HFFc6 (cell line): ENCODE measurements around the gene SLC16A10. TPM values are rescaled to one million over a fixed set of nuclear protein-coding genes. Genes with fewer than 3 reads are reported as not detected.

Source experiments
- DNase-seq: peaks from one replicate; pipeline ENCODE4 v3.0.0-alpha.2; 2018
- H3K27ac Mint-ChIP-seq: 2 replicates; pipeline ENCODE4 v1.8.0; 2020; ENCODE audit warnings: mild to moderate bottlenecking, mixed read lengths
- H3K27me3 Mint-ChIP-seq: 2 replicates; pipeline ENCODE4 v1.8.0; 2021; ENCODE audit warnings: mild to moderate bottlenecking, moderate library complexity, mixed read lengths; ENCODE audit not compliant: insufficient read depth
- H3K36me3 Mint-ChIP-seq: 2 replicates; pipeline ENCODE4 v1.8.0; 2021; ENCODE audit warnings: low read depth, mixed read lengths
- H3K4me1 Mint-ChIP-seq: 2 replicates; pipeline ENCODE4 v1.8.0; 2020; ENCODE audit warnings: low read depth, mixed read lengths
- H3K4me3 Mint-ChIP-seq: 2 replicates; pipeline ENCODE4 v1.8.0; 2020; ENCODE audit warnings: mild to moderate bottlenecking, moderate library complexity, mixed read lengths
- H3K9me3 Mint-ChIP-seq: 2 replicates; pipeline ENCODE4 v1.8.0; 2020; ENCODE audit warnings: mild to moderate bottlenecking, mixed read lengths
- long read RNA-seq: library from polyadenylated mRNA; unstranded; transcript quantifications from one replicate; pipeline ENCODE4 v2.0.0, GENCODE V29; 2019
- total RNA-seq, 6 experiments: library from RNA; stranded (reverse); fragmentation: NEBNext Ultra II Directional; extraction: Animal tissue kit (Norgen Biotek cat#: 25700); gene quantifications; 2 replicates in 1 of 6; 3 replicates in 5 of 6; pipeline ENCODE4 v1.2.3, GENCODE V29; 2021
- TF ChIP-seq, protein P1 (sequence below): fragments of 200-600 bp; sonication (generic); IDR thresholded peaks from 2 replicates; pipeline ENCODE4 v1.5.0; 2021; ENCODE audit warnings: antibody characterized with exemption, mild to moderate bottlenecking

SLC16A10 gene
- not detected for total RNA-seq
- long read RNA-seq = 0 reads

DNA sequence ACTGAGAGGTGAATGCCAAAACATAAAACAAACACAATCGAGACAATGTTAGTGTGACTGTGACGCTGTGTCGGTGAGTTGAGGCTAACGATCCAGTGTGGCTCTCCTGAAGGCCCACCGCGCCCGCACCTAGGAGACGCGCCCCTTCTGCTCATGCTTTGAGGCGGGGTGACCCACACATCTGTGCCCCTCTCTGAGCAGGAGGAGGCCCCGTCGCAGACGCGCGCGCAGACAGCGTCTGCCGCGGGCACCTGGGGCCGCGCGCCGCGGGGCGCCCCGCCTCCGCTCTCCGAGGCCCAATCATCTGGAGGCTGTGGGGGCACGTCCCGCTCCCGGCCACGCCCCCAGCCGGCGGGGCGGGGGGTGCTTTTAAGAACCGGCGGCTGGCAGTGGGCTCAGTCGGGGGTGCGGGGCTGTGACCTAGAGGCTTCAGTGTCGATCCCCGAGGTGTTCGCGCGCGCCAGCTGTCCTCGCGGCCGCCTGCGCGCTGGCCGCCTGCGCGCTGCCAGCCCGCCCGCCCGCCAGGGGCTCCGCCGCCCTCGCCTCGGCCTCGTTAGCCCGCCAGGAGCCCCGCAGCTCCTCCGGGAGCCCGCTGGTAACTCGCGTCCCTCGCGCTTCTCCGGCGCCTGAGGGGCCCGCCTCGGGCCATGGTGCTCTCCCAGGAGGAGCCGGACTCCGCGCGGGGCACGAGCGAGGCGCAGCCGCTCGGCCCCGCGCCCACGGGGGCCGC, at the start of gene SLC16A10:
Gene SLC16A10, plus strand, starts transcription at position 398 of the 730 bp plus-strand sequence. Its CDS starts 250 bp downstream, at position 648.
- Mint-ChIP-seq H3K27ac (no peak within 1 kb of the TSS), H3K9me3 (no peaks in the 10 kb centered on the region)
- no peak for DNase-seq

DNA sequence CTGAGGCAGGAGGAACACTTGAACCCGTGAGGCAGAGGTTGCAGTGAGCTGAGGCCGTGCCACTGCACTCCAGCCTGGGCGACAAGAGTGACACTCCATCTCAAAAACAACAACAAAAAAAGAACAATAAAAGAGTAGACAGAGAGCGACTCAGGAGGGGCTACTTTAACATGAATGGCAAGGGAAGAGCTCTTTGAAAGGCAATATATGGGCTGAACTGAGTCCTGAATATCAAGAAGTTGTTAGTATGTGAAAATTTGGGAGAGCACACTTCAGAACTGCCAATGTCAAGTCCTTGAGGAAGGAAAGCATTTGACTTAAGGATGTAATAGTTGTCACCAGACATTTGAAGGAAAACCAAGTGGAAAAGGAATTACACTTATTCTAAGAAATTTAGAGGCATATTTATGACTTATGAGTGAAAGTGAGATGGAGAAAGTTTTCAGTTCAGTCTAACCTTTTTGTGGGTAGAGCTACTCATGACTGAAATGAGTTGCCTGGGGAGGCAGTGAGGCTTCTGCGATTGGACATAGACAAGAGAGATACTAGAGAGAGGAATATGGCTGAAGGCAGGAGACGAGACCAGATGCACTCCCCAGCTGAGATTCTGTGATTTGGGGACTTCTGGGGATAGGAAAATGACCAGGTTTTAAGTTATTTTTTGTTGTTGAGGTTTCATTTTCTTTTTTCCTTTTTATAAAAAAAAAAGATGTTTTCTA, 48.6 kb upstream of the SLC16A10 start:
- H3K27me3 Mint-ChIP-seq = peaks cover under 1% of the 10 kb centered on the region
- TF ChIP-seq, protein P1, sequence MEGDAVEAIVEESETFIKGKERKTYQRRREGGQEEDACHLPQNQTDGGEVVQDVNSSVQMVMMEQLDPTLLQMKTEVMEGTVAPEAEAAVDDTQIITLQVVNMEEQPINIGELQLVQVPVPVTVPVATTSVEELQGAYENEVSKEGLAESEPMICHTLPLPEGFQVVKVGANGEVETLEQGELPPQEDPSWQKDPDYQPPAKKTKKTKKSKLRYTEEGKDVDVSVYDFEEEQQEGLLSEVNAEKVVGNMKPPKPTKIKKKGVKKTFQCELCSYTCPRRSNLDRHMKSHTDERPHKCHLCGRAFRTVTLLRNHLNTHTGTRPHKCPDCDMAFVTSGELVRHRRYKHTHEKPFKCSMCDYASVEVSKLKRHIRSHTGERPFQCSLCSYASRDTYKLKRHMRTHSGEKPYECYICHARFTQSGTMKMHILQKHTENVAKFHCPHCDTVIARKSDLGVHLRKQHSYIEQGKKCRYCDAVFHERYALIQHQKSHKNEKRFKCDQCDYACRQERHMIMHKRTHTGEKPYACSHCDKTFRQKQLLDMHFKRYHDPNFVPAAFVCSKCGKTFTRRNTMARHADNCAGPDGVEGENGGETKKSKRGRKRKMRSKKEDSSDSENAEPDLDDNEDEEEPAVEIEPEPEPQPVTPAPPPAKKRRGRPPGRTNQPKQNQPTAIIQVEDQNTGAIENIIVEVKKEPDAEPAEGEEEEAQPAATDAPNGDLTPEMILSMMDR = no peak
- no peak overlapping the region for H3K4me3 Mint-ChIP-seq
- no peaks in the 10 kb centered on the region for H3K4me1 Mint-ChIP-seq
- no peak for DNase-seq
- no peaks in the 10 kb centered on the region for H3K9me3 Mint-ChIP-seq
- no peaks in the 10 kb centered on the region for H3K36me3 Mint-ChIP-seq
- H3K27ac Mint-ChIP-seq = no peak overlapping the region

More for the DNA sequence above, at the start of gene SLC16A10:
- Mint-ChIP-seq H3K36me3 (no peaks in the 10 kb centered on the region), H3K4me1 (peaks cover 14% of the 10 kb centered on the region), H3K27me3 (peaks cover 43% of the 10 kb centered on the region), H3K4me3 (peak within 1 kb of the TSS; percentile 65)
- TF ChIP-seq, protein P1 = no peak

DNA sequence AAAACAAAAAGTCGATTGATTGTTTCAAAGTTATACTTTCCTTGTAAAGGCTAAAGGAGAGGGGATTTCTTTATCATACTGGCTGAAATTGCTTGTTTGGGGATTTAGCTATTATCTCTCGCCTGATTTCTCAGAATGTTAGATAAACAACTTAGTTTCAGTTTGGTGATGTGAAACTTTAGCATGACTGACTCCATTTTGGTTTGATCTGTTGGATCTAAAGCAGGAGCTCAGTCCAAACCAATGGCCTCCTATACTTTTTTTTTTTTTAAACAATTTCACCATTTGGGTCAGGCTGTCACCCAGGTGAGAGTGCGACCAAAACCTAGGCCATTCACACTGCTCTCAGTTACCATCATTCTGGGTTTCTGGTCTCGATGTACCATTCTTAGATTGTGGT, 45.4 kb upstream of the SLC16A10 start:
- no peak overlapping the region for H3K4me3 Mint-ChIP-seq

GRCh38 chr6:111047244-111047643, 40.1 kb upstream of the SLC16A10 start:
- Mint-ChIP-seq H3K9me3 (no peaks in the 10 kb centered on the region), H3K27ac (no peak overlapping the region), H3K4me3 (no peak overlapping the region), H3K36me3 (no peaks in the 10 kb centered on the region), H3K27me3 (peaks cover 11% of the 10 kb centered on the region), H3K4me1 (peaks cover 14% of the 10 kb centered on the region)
- no peak for DNase-seq
- TF ChIP-seq, protein P1 = no peak

More for the DNA sequence above, 45.4 kb upstream of the SLC16A10 start:
- no peaks in the 10 kb centered on the region for H3K4me1 Mint-ChIP-seq
- TF ChIP-seq, protein P1 = no peak
- no peaks in the 10 kb centered on the region for H3K36me3 Mint-ChIP-seq
- H3K9me3 Mint-ChIP-seq = no peaks in the 10 kb centered on the region
- H3K27ac Mint-ChIP-seq = no peak overlapping the region
- no peak for DNase-seq
- H3K27me3 Mint-ChIP-seq = peaks cover 7% of the 10 kb centered on the region

DNA sequence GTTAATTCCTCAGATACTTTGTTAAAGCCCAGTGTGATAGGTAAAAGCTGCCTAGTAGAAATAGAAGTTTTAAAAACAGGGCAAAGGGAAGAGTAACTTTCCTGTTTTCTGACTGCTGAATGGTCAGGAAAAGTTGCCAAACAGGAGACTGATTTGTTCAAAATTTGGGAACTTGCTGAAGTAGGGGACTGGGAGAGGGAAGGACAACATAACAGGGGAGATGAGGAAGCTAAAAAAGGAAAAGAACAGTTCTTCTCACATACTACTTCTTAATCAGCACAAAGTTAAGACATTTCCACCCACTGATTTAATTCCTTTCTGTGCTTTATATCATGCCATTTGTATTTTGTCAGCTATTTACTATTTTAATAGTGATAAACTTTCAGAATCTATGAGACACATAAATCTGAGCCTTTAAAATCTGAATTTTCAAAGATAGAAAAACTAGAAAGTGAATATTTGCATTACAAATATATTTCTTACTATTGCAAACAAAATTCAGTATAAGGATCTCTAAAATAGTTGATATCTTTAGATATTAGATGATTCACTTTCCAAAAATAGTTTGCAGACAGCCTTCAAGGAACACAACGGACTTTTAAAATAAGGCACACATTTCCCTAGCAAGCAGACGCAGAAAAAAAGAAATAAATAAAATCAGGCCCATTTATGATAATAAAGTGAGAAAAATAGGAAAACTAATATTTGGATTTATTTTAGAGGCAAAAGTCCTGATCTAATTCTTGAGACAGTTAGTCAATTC, 36.9 kb upstream of the SLC16A10 start:
- Mint-ChIP-seq H3K9me3 (no peaks in the 10 kb centered on the region), H3K27me3 (peaks cover 7% of the 10 kb centered on the region), H3K27ac (no peak overlapping the region), H3K4me1 (peaks cover 16% of the 10 kb centered on the region), H3K36me3 (no peaks in the 10 kb centered on the region), H3K4me3 (no peak overlapping the region)
- DNase-seq = no peak
- TF ChIP-seq, protein P1 = no peak
